GM19438 (cell line): ENCODE measurements around the gene SLC27A5.
A peak's percentile ranks its signal among the peaks of the same experiment; 100 is the strongest.

Source experiments
- ATAC-seq: cut with Tn5 transposase; IDR thresholded peaks from one replicate; pipeline ENCODE4 v1.9.1; 2021; ENCODE audit warnings: low read depth; ENCODE audit not compliant: unreplicated experiment

The SLC27A5 gene

GRCh38 chr19:58511353-58512208, at the start of gene SLC27A5:
SLC27A5 (minus strand) TSS chr19:58511992; CDS start chr19:58511955, 37 bp downstream.
- ATAC-seq, result no peak

GRCh38 chr19:58560921-58561320, 49.1 kb upstream of the SLC27A5 start:
- no peak for ATAC-seq

DNA sequence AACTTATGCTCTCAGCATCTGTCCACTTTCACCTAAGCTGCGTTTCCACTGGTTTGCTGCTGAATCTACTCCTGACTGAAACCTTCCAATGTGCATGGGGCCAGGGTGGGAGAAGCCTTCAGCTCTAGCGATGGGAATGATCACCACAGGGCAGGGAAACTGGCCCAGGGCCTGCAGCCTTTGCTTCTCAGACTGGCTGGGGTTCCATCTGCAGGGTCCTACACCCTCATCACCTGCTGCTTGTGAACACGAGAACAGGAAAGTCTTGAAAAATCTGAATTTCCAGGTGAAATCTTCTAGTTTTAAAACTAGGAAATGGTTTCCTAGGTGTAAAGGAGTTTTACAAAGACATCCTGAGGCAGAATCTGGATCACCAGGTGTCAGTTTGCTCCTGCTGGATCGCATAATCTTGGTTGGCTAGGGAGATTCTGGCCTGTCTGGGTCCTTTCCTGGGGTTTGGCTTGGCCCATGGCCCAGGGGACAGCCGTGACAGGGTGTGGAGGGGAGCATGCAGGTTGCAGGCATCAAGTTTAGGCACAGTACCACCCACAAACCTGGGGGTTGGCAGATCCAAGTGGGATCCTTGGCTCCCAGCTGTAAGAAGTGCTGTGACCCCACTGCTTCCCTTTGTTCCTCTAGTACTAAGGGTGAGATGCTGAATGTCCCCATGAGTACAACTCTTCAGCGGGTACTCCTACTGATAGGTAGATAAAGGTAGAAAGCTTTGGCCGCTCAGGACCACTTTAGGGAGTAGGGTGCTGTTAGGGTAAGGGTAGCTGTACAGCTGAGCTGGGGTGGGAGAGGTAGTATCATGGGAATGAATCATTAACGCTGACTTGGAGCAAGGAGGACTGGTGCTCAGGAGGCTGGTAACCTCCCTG, 48.5 kb upstream of the SLC27A5 start:
- ATAC-seq, result no peak

DNA sequence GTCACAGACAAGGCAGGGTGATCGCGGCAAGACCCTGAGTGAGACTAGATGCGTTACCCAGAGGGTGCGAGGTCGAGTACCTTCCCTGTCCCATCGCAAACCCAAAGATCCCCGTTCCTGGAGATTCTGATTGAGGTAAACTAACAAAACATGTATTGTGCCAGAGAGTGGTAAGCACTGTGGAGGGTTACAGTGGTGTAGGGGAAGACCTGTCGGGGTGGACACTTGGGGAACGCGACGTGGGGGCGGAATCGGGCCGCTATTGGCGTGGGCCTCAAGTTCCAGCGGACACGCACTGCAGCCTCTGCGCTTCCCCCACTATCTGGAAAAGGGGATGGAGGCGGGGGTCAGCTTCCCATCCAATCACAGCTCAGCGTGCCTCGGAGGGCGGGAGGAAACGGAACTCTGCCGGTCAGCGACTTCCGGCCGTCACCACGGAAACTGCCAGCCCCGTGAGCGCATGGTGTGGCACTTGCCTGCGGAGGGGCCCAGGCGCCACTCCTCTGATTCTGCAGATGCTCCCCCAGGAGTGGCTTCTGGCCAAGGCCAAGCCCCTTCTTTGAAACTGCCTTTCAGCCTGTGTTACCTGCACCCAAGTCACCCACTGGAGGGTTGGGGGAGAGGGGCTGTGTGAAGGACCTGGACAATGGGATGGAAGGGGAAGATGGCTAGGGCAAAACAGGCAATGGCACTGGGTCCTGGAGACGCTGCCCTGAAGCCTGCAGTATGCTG, 47.6 kb upstream of the SLC27A5 start:
- no peak for ATAC-seq

- ATAC-seq, result peak; percentile 50
These were observed 47.0 kb upstream of the SLC27A5 start for GRCh38 chr19:58558623-58559274.

GRCh38 chr19:58558066-58558622, 46.4 kb upstream of the SLC27A5 start, which contains the start of gene UBE2M:
UBE2M (minus strand) TSS chr19:58558611; CDS start chr19:58558381, 230 bp downstream.
- no peak for ATAC-seq

- no peak for ATAC-seq
These were observed 45.7 kb upstream of the SLC27A5 start for GRCh38 chr19:58557221-58558065.

DNA sequence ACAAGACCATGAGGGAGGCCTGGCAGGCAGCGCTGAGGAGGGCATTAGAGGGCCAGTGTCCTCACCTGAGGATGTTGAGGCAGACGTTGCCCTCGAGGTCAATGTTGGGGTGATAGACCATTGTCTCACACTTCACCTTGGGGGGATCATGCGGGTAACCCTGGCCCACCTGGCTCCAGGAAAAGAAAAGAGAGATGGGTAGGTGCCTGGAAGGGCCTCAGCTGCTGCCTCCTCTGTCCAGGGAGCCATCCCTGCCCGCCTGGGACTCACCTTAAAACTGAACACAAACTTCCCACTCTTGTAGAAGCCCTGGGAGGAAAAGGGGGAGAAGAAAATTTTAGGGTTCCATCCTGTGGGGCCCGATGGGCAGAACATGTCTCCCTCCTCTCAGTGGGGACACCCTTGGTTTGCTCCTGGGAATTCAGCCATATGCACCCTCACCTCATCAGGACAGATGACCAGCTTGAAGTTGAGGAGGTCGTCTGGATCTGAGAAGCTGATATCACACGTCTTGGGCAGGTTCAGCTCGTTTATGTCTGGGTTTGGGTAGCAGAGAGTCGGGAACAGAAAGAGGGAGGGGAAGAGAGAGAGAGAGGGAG, 44.9 kb upstream of the SLC27A5 start:
- ATAC-seq, result no peak

DNA sequence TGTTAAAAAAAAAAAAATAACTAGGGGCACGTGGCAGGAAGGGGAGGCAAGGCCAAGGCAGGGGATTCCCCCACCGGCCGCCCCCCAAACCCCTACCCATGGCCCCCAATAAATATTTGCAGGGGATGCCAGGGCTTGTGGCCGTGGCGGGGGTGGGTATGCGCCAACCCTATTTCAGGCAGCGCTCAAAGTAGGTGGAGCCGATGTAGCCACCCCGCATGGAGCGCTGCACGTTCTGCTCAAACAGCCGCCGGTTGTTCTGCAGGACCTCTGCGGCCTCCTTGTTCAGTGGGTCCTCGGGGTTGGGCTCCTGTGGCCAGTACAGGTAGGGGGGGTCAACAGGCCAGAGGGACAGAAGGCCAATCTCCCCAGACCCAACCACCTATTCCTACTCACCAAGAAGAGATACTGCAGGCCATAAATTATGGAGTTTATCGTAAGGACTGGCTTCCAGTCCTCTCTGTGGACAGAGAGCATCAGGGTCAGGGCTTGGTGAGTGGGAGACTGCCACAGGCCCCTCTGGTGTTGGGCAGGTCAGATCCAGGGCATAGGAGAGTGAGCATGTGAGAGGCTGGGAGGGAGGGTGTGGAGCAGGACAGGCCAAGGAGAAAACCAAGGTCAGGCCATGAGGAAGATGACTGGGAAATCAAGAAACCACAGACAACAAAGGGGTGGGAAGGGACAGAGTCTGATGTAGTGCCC, 44.3 kb upstream of the SLC27A5 start:
- no peak for ATAC-seq

GRCh38 chr19:58555369-58555885, 43.6 kb upstream of the SLC27A5 start:
- ATAC-seq, result no peak

DNA sequence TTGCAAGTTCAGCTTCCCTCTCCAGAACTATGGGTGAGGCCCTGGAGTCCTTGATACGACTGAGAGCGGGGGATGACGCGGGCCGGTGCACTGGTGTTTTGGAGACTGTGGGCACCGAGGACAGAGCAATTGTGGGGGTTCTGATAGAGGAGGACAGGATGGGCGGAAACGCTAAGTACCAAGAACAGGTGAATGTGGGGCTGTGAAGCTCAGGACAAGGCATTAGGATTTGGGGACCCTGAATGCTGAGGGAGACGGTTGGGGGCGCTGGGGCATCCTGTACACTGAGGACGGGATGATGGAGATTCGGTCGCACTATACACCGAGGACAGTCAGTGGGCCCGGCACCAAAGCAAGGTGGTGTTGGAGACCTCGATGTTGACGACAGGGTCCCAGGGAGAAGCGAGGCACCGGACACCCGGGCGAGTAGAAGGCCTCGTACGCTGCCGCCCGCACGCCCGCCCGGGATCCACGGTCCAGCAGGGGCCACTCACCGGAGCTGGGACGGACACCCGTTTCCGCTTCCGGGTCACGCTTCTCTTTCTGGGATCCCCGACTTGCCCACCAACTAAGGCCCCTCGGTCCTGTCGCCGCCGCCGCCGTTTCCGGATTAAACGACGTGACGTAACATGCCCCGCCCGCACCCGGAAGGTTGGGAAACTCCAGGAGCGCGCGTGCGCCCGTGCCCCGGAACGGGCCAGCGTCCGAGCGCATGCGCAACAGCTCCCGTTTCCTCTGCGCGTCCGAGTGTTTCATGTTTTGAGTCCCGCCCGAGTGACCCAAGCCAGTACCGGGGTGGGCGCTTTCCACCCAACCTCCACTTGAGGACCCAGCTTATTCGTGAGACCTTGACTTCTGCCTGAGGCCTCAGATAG, 42.9 kb upstream of the SLC27A5 start, which contains the start of gene CHMP2A:
Gene CHMP2A, minus strand, starts transcription at position 612 of the 875 bp plus-strand sequence. CDS start 893 bp downstream, outside the sequence.
- ATAC-seq, result peak; percentile 33

- ATAC-seq, result no peak
These were observed 42.2 kb upstream of the SLC27A5 start for GRCh38 chr19:58553799-58554493.

- no peak for ATAC-seq
These were observed 40.9 kb upstream of the SLC27A5 start for GRCh38 chr19:58552655-58553054.

DNA sequence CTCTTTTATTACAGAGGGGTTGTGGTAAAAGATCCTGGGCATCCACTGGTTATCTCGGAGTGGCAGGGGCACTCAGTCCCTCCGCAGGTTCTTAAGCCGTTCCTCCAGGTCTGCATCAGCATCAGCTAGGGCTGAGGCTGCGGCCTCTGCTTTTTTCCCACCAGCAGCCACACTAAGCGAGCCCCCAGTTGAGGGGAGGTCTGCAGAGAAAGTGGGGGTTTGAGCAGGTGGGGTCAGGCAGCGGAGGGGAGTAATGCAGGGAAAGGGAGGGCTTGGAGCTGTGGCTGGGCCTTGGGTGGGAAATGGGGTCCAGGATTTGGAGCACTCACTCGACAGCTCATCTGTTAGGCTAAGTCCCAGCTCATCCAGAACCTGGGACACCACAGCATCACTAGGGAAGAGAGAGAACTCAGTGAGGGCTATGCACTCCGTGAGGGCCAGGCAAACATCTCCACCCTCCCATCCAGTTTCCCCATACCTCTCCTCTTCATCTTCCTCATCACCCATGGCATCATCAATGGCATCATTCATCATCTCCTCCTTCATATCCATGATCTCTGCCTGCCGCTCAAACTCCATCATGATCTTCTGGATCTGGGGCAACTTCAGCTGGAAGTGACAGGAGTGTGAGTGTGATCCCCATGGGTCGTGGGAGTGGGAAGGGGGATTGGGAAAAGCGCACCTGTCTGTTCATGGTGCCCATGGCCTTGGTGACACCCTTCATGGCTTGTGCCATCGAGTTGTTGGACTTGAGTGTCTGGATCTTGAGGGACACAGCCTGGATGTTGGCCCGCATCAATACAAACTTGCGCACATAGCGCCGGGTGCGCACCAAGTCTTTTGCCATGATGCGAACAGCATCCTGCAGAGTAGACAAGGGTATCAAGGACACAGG, 40.0 kb upstream of the SLC27A5 start:
- ATAC-seq, result no peak

GRCh38 chr19:58551123-58551497, 39.3 kb upstream of the SLC27A5 start:
- ATAC-seq, result no peak
